ENCODE results near the gene NFATC3. TPM values are rescaled to one million over a fixed set of nuclear protein-coding genes. Genes with fewer than 3 reads are reported as not detected.

The NFATC3 gene
- total RNA-seq, 2 experiments from 2014 or later = 84.8 to 94.4 TPM

DNA sequence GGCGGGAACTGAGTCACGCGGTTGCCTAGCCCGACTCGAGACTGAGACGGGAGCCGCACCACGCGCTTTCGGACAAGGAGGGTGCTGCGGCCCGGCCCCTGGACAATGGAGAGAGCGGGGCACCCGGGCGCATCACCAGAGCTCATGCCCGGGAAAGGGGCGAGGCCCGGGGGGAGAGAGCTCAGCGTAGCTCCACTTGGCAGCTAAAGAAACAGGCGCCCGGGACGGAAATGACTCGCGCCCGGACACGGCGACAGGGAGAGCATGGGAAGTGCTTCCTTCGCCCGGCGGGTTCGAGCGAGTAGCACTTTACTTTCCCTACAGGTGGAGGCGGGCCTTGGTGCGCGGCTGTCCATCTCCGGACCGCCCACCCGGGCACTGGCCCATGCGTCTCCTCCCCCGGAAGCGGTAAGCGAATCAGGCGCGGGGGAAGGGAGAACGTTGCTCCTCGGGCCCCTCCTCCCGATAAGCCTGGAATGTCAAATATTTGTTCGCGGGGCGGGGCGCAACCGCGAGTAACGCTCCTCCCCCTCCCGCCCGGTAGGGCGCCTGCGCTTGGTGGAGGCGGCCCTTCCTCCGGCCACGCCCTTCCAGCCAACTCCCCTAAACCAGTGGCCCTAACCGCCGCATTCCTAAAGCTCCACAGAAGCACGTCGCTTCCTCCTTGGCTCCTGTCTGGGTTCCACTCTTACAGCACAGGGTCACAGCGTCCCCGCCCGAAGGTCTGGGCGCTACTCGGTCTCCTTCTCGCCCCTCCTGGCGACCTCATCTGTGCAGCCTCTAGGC is 152.3 kb downstream of the NFATC3 start:
- ChIA-PET POLR2A (interaction anchor here (1.0 to 3.2 kb wide), 11 partner anchors 9 to 431 kb away, joined by 3 to 10 read pairs (median 5); partner anchors contain the start of genes NFATC3, PRMT7, RANBP10 and SLC7A6), CTCF (interaction anchor here (1.8 to 2.7 kb wide), 4 partner anchors 24 to 421 kb away, joined by 3 to 16 read pairs (median 7); no protein-coding TSS in a partner anchor)
- no peaks in the 10 kb centered on the region for H3K36me3 Mint-ChIP-seq (ENCODE audit: low read depth)
- Histone ChIP-seq H3K9me3 (ENCODE audit: control insufficient read depth in 1 of 2, insufficient read depth in 1 of 2, low read length in 2 of 2) (peaks cover 0 to 9% of the 10 kb centered on the region in 2 experiments), H3K4me3 (ENCODE audit: low read length) (peak overlapping the region; percentile 66), H3K27ac (ENCODE audit: low read depth in 1 of 2, low read length in 2 of 2) (no peak overlapping the region), H3K4me1 (ENCODE audit: insufficient read depth, low read length) (peaks cover 41% of the 10 kb centered on the region), H3K36me3 (ENCODE audit: insufficient read depth, low read length) (no peaks in the 10 kb centered on the region), H3K27me3 (ENCODE audit: control insufficient read depth in 1 of 2, insufficient read depth in 2 of 2, low read length in 2 of 2) (no peaks in the 10 kb centered on the region)
- peak overlapping the region; percentile 77 for H3K27ac Mint-ChIP-seq
- H3K27me3 Mint-ChIP-seq = no peaks in the 10 kb centered on the region
- intact Hi-C loops (cut with DNase I, micrococcal nuclease) = loop anchor here in 1 of 2 experiments (5.0 to 10.0 kb wide), 3 partner anchors 163 to 947 kb away; partner anchors contain the start of genes RANBP10, SNTB2 and TSNAXIP1
- TF ChIP-seq, protein P1, sequence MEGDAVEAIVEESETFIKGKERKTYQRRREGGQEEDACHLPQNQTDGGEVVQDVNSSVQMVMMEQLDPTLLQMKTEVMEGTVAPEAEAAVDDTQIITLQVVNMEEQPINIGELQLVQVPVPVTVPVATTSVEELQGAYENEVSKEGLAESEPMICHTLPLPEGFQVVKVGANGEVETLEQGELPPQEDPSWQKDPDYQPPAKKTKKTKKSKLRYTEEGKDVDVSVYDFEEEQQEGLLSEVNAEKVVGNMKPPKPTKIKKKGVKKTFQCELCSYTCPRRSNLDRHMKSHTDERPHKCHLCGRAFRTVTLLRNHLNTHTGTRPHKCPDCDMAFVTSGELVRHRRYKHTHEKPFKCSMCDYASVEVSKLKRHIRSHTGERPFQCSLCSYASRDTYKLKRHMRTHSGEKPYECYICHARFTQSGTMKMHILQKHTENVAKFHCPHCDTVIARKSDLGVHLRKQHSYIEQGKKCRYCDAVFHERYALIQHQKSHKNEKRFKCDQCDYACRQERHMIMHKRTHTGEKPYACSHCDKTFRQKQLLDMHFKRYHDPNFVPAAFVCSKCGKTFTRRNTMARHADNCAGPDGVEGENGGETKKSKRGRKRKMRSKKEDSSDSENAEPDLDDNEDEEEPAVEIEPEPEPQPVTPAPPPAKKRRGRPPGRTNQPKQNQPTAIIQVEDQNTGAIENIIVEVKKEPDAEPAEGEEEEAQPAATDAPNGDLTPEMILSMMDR (IDR thresholded peaks at IDR 0.05) = no peak
- peak; percentile 75 to 96 (median 85) for DNase-seq
- H3K4me3 Mint-ChIP-seq = peak overlapping the region; percentile 95
- ATAC-seq (ENCODE audit: poor library complexity) = peak; percentile 78
- H3K9me3 Mint-ChIP-seq = no peaks in the 10 kb centered on the region
- peaks cover 35% of the 10 kb centered on the region for H3K4me1 Mint-ChIP-seq (ENCODE audit: low read depth)

DNA sequence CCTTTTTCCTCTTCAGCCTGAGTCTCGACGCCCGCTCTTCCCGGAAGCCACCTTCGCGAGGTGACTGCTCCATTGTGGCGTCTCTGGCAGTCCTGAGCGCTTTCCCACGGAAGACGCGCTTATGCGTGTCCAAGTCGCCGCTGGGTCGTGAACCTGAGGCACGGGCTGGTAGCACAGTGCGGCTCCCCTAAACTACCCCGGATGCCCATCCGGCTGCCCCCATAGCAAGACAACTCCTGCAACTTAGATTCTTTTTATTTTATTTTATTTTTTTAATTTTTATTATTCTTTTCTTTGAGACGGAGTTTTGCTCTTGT is 152.8 kb downstream of the NFATC3 start:
- ChIA-PET POLR2A (interaction anchor here (0.7 to 3.2 kb wide), 9 partner anchors 11 to 431 kb away, joined by 3 to 10 read pairs (median 5); partner anchors contain the start of genes NFATC3, PRMT7, RANBP10 and SLC7A6), CTCF (interaction anchor here (0.8 to 2.7 kb wide), 4 partner anchors 23 to 421 kb away, joined by 3 to 16 read pairs (median 6); no protein-coding TSS in a partner anchor)
- H3K36me3 Mint-ChIP-seq (ENCODE audit: low read depth) = no peaks in the 10 kb centered on the region
- H3K4me1 Mint-ChIP-seq (ENCODE audit: low read depth) = peaks cover 35% of the 10 kb centered on the region
- H3K9me3 ChIP-seq (ENCODE audit: control insufficient read depth in 1 of 2, insufficient read depth in 1 of 2, low read length in 2 of 2) = peaks cover 0 to 9% of the 10 kb centered on the region in 2 experiments
- no peak overlapping the region for H3K27ac ChIP-seq (ENCODE audit: low read depth in 1 of 2, low read length in 2 of 2)
- H3K4me3 ChIP-seq (ENCODE audit: low read length) = peak overlapping the region; percentile 66
- H3K27me3 ChIP-seq (ENCODE audit: control insufficient read depth in 1 of 2, insufficient read depth in 2 of 2, low read length in 2 of 2) = no peaks in the 10 kb centered on the region
- H3K36me3 ChIP-seq (ENCODE audit: insufficient read depth, low read length) = no peaks in the 10 kb centered on the region
- TF ChIP-seq, protein P1 (IDR thresholded peaks at IDR 0.05) = peak; percentile 20
- ATAC-seq (ENCODE audit: poor library complexity) (peak; percentile 27), DNase-seq (peak in 1 of 14 experiments; percentile 51)
- peaks cover 41% of the 10 kb centered on the region for H3K4me1 ChIP-seq (ENCODE audit: insufficient read depth, low read length)
- no peaks in the 10 kb centered on the region for H3K9me3 Mint-ChIP-seq
- H3K27ac Mint-ChIP-seq = peak overlapping the region; percentile 77
- H3K4me3 Mint-ChIP-seq = peak overlapping the region; percentile 95
- intact Hi-C loops (cut with DNase I, micrococcal nuclease) = loop anchor here in 1 of 2 experiments (5.0 to 10.0 kb wide), 3 partner anchors 163 to 947 kb away; partner anchors contain the start of genes RANBP10, SNTB2 and TSNAXIP1
- no peaks in the 10 kb centered on the region for H3K27me3 Mint-ChIP-seq

- intact Hi-C loops (cut with DNase I, micrococcal nuclease) = loop anchor here in 1 of 2 experiments (5.0 to 10.0 kb wide), 2 partner anchors 203 to 600 kb away; partner anchors contain the start of genes SMPD3 and TANGO6
- Mint-ChIP-seq H3K27ac (no peak overlapping the region), H3K4me1 (ENCODE audit: low read depth) (peaks cover 37% of the 10 kb centered on the region), H3K36me3 (ENCODE audit: low read depth) (peaks cover 3% of the 10 kb centered on the region), H3K4me3 (peak overlapping the region; percentile 63), H3K27me3 (no peaks in the 10 kb centered on the region), H3K9me3 (no peaks in the 10 kb centered on the region)
- H3K27me3 ChIP-seq (ENCODE audit: control insufficient read depth in 1 of 2, insufficient read depth in 2 of 2, low read length in 2 of 2) = no peaks in the 10 kb centered on the region
- TF ChIP-seq, protein P1 (IDR thresholded peaks at IDR 0.05) = no peak
- no peak overlapping the region for H3K4me3 ChIP-seq (ENCODE audit: low read length)
- ChIA-PET POLR2A (no interaction called here), CTCF (no interaction called here)
- H3K36me3 ChIP-seq (ENCODE audit: insufficient read depth, low read length) = no peaks in the 10 kb centered on the region
- H3K9me3 ChIP-seq (ENCODE audit: control insufficient read depth in 1 of 2, insufficient read depth in 1 of 2, low read length in 2 of 2) = no peaks in the 10 kb centered on the region
- no peak overlapping the region for H3K27ac ChIP-seq (ENCODE audit: low read depth in 1 of 2, low read length in 2 of 2)
- DNase-seq = no peak
- no peak for ATAC-seq (ENCODE audit: poor library complexity)
- H3K4me1 ChIP-seq (ENCODE audit: insufficient read depth, low read length) = peaks cover 57% of the 10 kb centered on the region
These were observed 156.9 kb downstream of the NFATC3 start for GRCh38 chr16:68242085-68242484.
